GM12878 (cell line): ENCODE results near the gene MPHOSPH9. TPM values are rescaled to one million over a fixed set of nuclear protein-coding genes. Genes with fewer than 3 reads are reported as not detected.

Experiments
- ATAC-seq: fragments of 200-7000 bp; cut with Tn5 transposase; 3 replicates; pipeline ENCODE4 v1.9.1; 2020; ENCODE audit warnings: mild to moderate bottlenecking, moderate library complexity
- BruUV-seq: library from RNA; stranded (reverse); fragments of 400-500 nt; replicated peaks from 2 replicates; lab custom pipeline; 2021; lab: Mats Ljungman, UMichigan
- CTCF ChIA-PET: fragments of 300-600 bp; sonication (Branson Sonifier 250); formaldehyde crosslinking; extraction: SDS; loops from one replicate; lab custom pipeline; 2021; ENCODE audit warnings: inconsistent platforms; lab: Yijun Ruan, JAX
- POLR2A ChIA-PET: fragments of 350-600 bp; formaldehyde crosslinking; extraction: SDS; loops from one replicate; lab custom pipeline; 2021; ENCODE audit warnings: inconsistent platforms; lab: Charles Lee
- RAD21 ChIA-PET: fragments of 300-600 bp; sonication (Branson Sonifier 250); formaldehyde crosslinking; loops from one replicate; lab custom pipeline; 2023; ENCODE audit warnings: antibody characterized with exemption; ENCODE audit not compliant: unreplicated experiment; lab: Charles Lee
- SMC1A ChIA-PET: fragments of 300-600 bp; sonication (Branson Sonifier 250); formaldehyde crosslinking; loops from one replicate; lab custom pipeline; 2023; ENCODE audit not compliant: unreplicated experiment, uncharacterized antibody; lab: Charles Lee
- DNase-seq: peaks from one replicate; pipeline ENCODE4 v3.0.0-alpha.2; 2011; ENCODE audit warnings: low read depth, low spot score
- FAIRE-seq: peaks from 3 replicates; lab custom pipeline; 2011; peaks lifted over from hg19 to GRCh38; lab: Jason Lieb, UNC
- H2AFZ ChIP-seq: 2 replicates; pipeline ENCODE4 v1.6.0; 2011; ENCODE audit warnings: low read depth, low read length, control low read depth; ENCODE audit not compliant: control insufficient read depth
- H3K27ac ChIP-seq: 2 replicates; pipeline ENCODE4 v1.5.1; 2011; ENCODE audit warnings: control low read depth; ENCODE audit not compliant: control insufficient read depth, insufficient read depth
- H3K27me3 ChIP-seq, 2 experiments: replicated peaks in 1 of 2; 2 replicates each; pipeline versions ENCODE4 v1.6.0 to v1.6.1; 2011; ENCODE audit warnings: low read length in 1 of 2; ENCODE audit not compliant: control insufficient read depth in 2 of 2, insufficient read depth in 2 of 2
- H3K36me3 ChIP-seq, 2 experiments: 2 replicates each; pipeline ENCODE4 v1.5.1; 2011; ENCODE audit warnings: low read length in 1 of 2; ENCODE audit not compliant: control insufficient read depth in 2 of 2, insufficient read depth in 2 of 2
- H3K4me1 ChIP-seq: 2 replicates; pipeline ENCODE4 v1.6.1; 2011; ENCODE audit warnings: mild to moderate bottlenecking, low read length, moderate library complexity, mixed read lengths; ENCODE audit not compliant: control insufficient read depth, insufficient read depth
- H3K4me2 ChIP-seq: 2 replicates; pipeline ENCODE4 v1.6.0; 2011; ENCODE audit warnings: control low read depth; ENCODE audit not compliant: control insufficient read depth, insufficient read depth
- H3K4me3 ChIP-seq: fragments of 200-600 bp; sonication (generic); 2 replicates; pipeline ENCODE4 v1.5.1; 2016
- H3K79me2 ChIP-seq: 2 replicates; pipeline ENCODE4 v1.6.0; 2011; ENCODE audit warnings: low read length; ENCODE audit not compliant: control insufficient read depth, insufficient read depth
- H3K9ac ChIP-seq: 2 replicates; pipeline ENCODE4 v1.8.0; 2011; ENCODE audit warnings: low read length, control low read depth, mixed read lengths; ENCODE audit not compliant: control insufficient read depth, insufficient read depth
- H3K9me3 ChIP-seq: replicated peaks from 3 replicates; pipeline ENCODE4 v1.5.1; 2011; ENCODE audit warnings: mild to moderate bottlenecking, low read length; ENCODE audit not compliant: control insufficient read depth, insufficient read depth
- H4K20me1 ChIP-seq: 2 replicates; pipeline ENCODE4 v1.6.0; 2011; ENCODE audit not compliant: control insufficient read depth, insufficient read depth
- BCL11A ChIP-seq: IDR thresholded peaks from 2 replicates; pipeline ENCODE4 v1.6.1; 2011; ENCODE audit warnings: low read depth, low read length
- BCLAF1 ChIP-seq: fragments of 450-650 bp; IDR thresholded peaks from 2 replicates; pipeline ENCODE4 v1.6.1; 2017; ENCODE audit warnings: antibody characterized with exemption, mild to moderate bottlenecking, moderate library complexity
- EP300 ChIP-seq, 2 experiments: fragments of 150-350 bp in 1 of 2; IDR thresholded peaks; 2 replicates each; pipeline ENCODE4 v1.6.1; 2011 to 2012; ENCODE audit warnings: low read depth in 2 of 2, low read length in 2 of 2, borderline replicate concordance in 1 of 2, improper control_type of control experiment in 1 of 2, inconsistent platforms in 1 of 2; ENCODE audit not compliant: control insufficient read depth in 1 of 2
- GABPA ChIP-seq: IDR thresholded peaks from 2 replicates; pipeline ENCODE4 v1.6.1; 2014; ENCODE audit warnings: antibody characterized with exemption, low read depth, mild to moderate bottlenecking, inconsistent platforms
- KDM1A ChIP-seq: fragments of 200-600 bp; sonication (generic); IDR thresholded peaks from 2 replicates; pipeline ENCODE4 v1.6.1; 2016; ENCODE audit warnings: borderline replicate concordance
- MTA2 ChIP-seq: fragments of 450-650 bp; IDR thresholded peaks from 2 replicates; pipeline ENCODE4 v1.6.1; 2016; ENCODE audit warnings: low read depth, mild to moderate bottlenecking, moderate library complexity
- NFXL1 ChIP-seq: fragments of 450-650 bp; IDR thresholded peaks from 2 replicates; pipeline ENCODE4 v1.6.1; 2017; ENCODE audit warnings: antibody characterized with exemption, mild to moderate bottlenecking, borderline replicate concordance
- PRDM15 ChIP-seq: fragments of 450-650 bp; formaldehyde crosslinking; IDR thresholded peaks from 2 replicates; pipeline ENCODE4 v1.4.0; 2020; ENCODE audit warnings: mild to moderate bottlenecking, moderate library complexity
- SPI1 ChIP-seq: IDR thresholded peaks from 2 replicates; pipeline ENCODE4 v1.6.1; 2011; ENCODE audit warnings: low read depth, mild to moderate bottlenecking, low read length, moderate library complexity, borderline replicate concordance; ENCODE audit not compliant: insufficient read depth
- SRF ChIP-seq, 2 experiments: IDR thresholded peaks; 2 replicates each; pipeline ENCODE4 v1.6.1; 2011; ENCODE audit warnings: low read depth in 2 of 2, low read length in 2 of 2, mild to moderate bottlenecking in 1 of 2, moderate library complexity in 1 of 2
- SUPT20H ChIP-seq: IDR thresholded peaks from 2 replicates; pipeline ENCODE4 v1.6.1; 2011; ENCODE audit warnings: low read depth, mild to moderate bottlenecking, low read length, moderate library complexity, borderline replicate concordance; ENCODE audit not compliant: control insufficient read depth
- TBL1XR1 ChIP-seq: IDR thresholded peaks from 2 replicates; pipeline ENCODE4 v1.6.1; 2012; ENCODE audit warnings: low read depth, low read length, improper control_type of control experiment
- YY1 ChIP-seq: IDR thresholded peaks from 2 replicates; pipeline ENCODE4 v1.6.1; 2011; ENCODE audit warnings: low read depth, mild to moderate bottlenecking, low read length
- ZBTB11 ChIP-seq: fragments of 450-650 bp; formaldehyde crosslinking; IDR thresholded peaks from 2 replicates; pipeline ENCODE4 v1.5.0; 2022; ENCODE audit warnings: mild to moderate bottlenecking, missing genetic modification characterization
- ZNF274 ChIP-seq: IDR thresholded peaks from one replicate; pipeline ENCODE4 v1.8.0; 2011; ENCODE audit not compliant: insufficient read length, insufficient read depth
- ZNF622 ChIP-seq: fragments of 450-650 bp; IDR thresholded peaks from 2 replicates; pipeline ENCODE4 v1.6.1; 2017; ENCODE audit warnings: mild to moderate bottlenecking, inconsistent platforms
- WGBS: methylation state at CpG from one replicate; pipeline ENCODE4 v1.1.6; 2016; ENCODE audit warnings: low lambda C conversion rate; ENCODE audit not compliant: insufficient replicate concordance, insufficient coverage; ENCODE audit errors: missing lambda C conversion rate; 5-methylcytosine and 5-hydroxymethylcytosine counted together
- in situ Hi-C: fragments of 300-500 bp; cut with MboI; formaldehyde crosslinking; loops from 9 replicates; pipeline ENCODE4 v1.14.3; 2018; ENCODE audit warnings: mixed read lengths
- intact Hi-C: fragments of 100-400 bp; cut with micrococcal nuclease; formaldehyde crosslinking; loops from one replicate; pipeline ENCODE4 v1.14.2; 2022; ENCODE audit not compliant: unreplicated experiment
- polyA plus RNA-seq, 11 experiments: library from polyadenylated mRNA; depleted of rRNA in 4 of 11; unstranded in 6 of 11; stranded (reverse) in 5 of 11; fragments of >200 nt; fragmentation: Nextera tagmentation in 4 of 11; fragmentation: Illumina TruSeq in 1 of 11; extraction: Ambion mirVana in 4 of 11; extraction: Trizol in 1 of 11; gene quantifications; 1 replicate in 1 of 11; 2 replicates in 10 of 11; pipeline versions ENCODE4 v1.2.1 to v1.2.3, GENCODE V29; 2011 to 2016; ENCODE audit warnings: inconsistent platforms in 2 of 11, missing spikeins in 2 of 11, low read depth in 1 of 11
- total RNA-seq, 4 experiments: library from RNA; depleted of rRNA in 3 of 4; stranded (reverse); fragments of >200 nt in 3 of 4; fragmentation: Illumina TruSeq in 1 of 4; extraction: Trizol in 1 of 4; gene quantifications; 2 replicates each; pipeline versions ENCODE4 v1.2.1 to v1.2.3, GENCODE V29; 2013 to 2021

The MPHOSPH9 gene
- total and polyA plus RNA-seq, 10 of the 15 experiments (the other 5 are each of a cell fraction or from before 2014, with no cell fraction given) = 11.5 to 72.2 (median 45.7) TPM

- ChIA-PET POLR2A (no interaction called here), RAD21 (no interaction called here), CTCF (no interaction called here), SMC1A (no interaction called here)
- Histone ChIP-seq H3K27ac (no peak overlapping the region), H4K20me1 (no peaks in the 10 kb centered on the region), H3K9ac (no peak overlapping the region), H3K9me3 (no peaks in the 10 kb centered on the region), H3K27me3 (no peaks in the 10 kb centered on the region), H3K4me1 (no peaks in the 10 kb centered on the region), H3K4me3 (no peak overlapping the region), H2AFZ (no peak overlapping the region), H3K79me2 (no peaks in the 10 kb centered on the region), H3K4me2 (no peak overlapping the region), H3K36me3 (no peaks in the 10 kb centered on the region)
- TF ChIP-seq TBL1XR1 (no peak), MTA2 (no peak), SRF (IDR thresholded peaks at IDR 0.05; ENCODE audit: low read depth in 2 of 2, low read length in 2 of 2) (no peak), SPI1 (no peak), YY1 (no peak), BCL11A (no peak), PRDM15 (CRISPR knock-in tag) (no peak), ZBTB11 (CRISPR knock-in tag) (no peak), NFXL1 (no peak), BCLAF1 (no peak), ZNF622 (no peak), ZNF274 (no peak), EP300 (IDR thresholded peaks at IDR 0.05; ENCODE audit: borderline replicate concordance in 1 of 2, control insufficient read depth in 1 of 2, low read depth in 2 of 2, low read length in 2 of 2) (no peak), SUPT20H (no peak), KDM1A (no peak), GABPA (no peak)
- WGBS = 57% methylated on average over 8 of the region's 8 CpGs
- in situ Hi-C loops (no loop called here), intact Hi-C loops (no loop called here)
- ATAC-seq (no peak), DNase-seq (no peak), FAIRE-seq (no peak)
- no TSS peak for BruUV-seq
These were observed 97.3 kb downstream of the MPHOSPH9 start for GRCh38 chr12:123135688-123136087.
